Measurements from ENCODE around the gene EFHD2.
"Not testable (repeated sequence)": the region's sequence is repeated elsewhere in the genome, so short reads cannot be mapped to it uniquely, and the experiment has no call there.

GRCh38 chr1:15463926-15464322 is 54.2 kb downstream of the EFHD2 start:
- TF ChIP-seq CTCF, POLR2A (IDR thresholded peaks at IDR 0.05): not testable (repeated sequence)
